Upper lobe of left lung (tissue), 6 donors: ENCODE data around the gene HOXC6. TPM values are rescaled to one million over a fixed set of nuclear protein-coding genes. Genes with fewer than 3 reads are reported as not detected.

Experiments
- ATAC-seq, 2 donors: fragments of 200-7000 bp; cut with Tn5 transposase; one replicate each; pipeline ENCODE4 v1.9.1; 2022; ENCODE audit warnings: mild to moderate bottlenecking in 2 of 2, moderate library complexity in 2 of 2; ENCODE audit not compliant: low FRiP score in 2 of 2
- DNase-seq, 2 donors: peaks; one replicate each; pipeline ENCODE4 v3.0.0-alpha.2; 2019 to 2020
- H3K27ac ChIP-seq, 4 donors: fragments of 200-600 bp; sonication (generic); one replicate each; pipeline ENCODE4 v1.5.1; 2016 to 2019
- H3K27me3 ChIP-seq, 4 donors: fragments of 200-600 bp; sonication (generic); one replicate each; pipeline ENCODE4 v1.5.1; 2017 to 2019
- H3K36me3 ChIP-seq, 4 donors: fragments of 200-600 bp; sonication (generic); one replicate each; pipeline ENCODE4 v1.5.1; 2016 to 2019
- H3K4me1 ChIP-seq, 4 donors: fragments of 200-600 bp; sonication (generic); one replicate each; pipeline ENCODE4 v1.5.1; 2018 to 2019
- H3K4me3 ChIP-seq, 4 donors: fragments of 200-600 bp; sonication (generic); one replicate each; pipeline ENCODE4 v1.5.1; 2017 to 2019; ENCODE audit warnings: mild to moderate bottlenecking in 2 of 4, moderate library complexity in 1 of 4
- H3K9me3 ChIP-seq, 4 donors: fragments of 200-600 bp; sonication (generic); one replicate each; pipeline ENCODE4 v1.5.1; 2018 to 2019
- EP300 ChIP-seq, 4 donors: sonication (generic); formaldehyde crosslinking; IDR thresholded peaks; one replicate each; pipeline ENCODE4 v1.5.1; 2017; ENCODE audit warnings: antibody characterized with exemption in 4 of 4, control low read depth in 2 of 4
- POLR2A ChIP-seq, 4 donors: fragments of 450-650 bp; IDR thresholded peaks; one replicate each; pipeline ENCODE4 v1.5.1; 2016 to 2017; ENCODE audit warnings: antibody characterized with exemption in 4 of 4, mild to moderate bottlenecking in 2 of 4
- POLR2AphosphoS5 ChIP-seq, 2 donors: sonication (generic); formaldehyde crosslinking; IDR thresholded peaks; one replicate each; pipeline ENCODE4 v1.5.1; 2017; ENCODE audit warnings: antibody characterized with exemption in 2 of 2
- WGBS, 2 donors: methylation state at CpG; one replicate each; pipeline ENCODE4 v1.1.5; 2017 to 2018; 5-methylcytosine and 5-hydroxymethylcytosine counted together
- total RNA-seq, 6 donors: library from RNA; depleted of rRNA in 4 of 6; stranded (reverse); fragments of >200 nt in 4 of 6; gene quantifications; one replicate each; pipeline versions ENCODE4 v1.1.0 to v1.2.1, GENCODE V29; 2016 to 2021
- TF ChIP-seq, protein P1 (sequence below), 6 experiments: fragments of 450-650 bp in 4 of 6; fragments of 200-600 bp in 2 of 6; sonication (generic) in 2 of 6; IDR thresholded peaks; one replicate each; pipeline ENCODE4 v1.5.1; 2016 to 2019; ENCODE audit warnings: antibody characterized with exemption in 6 of 6
- donor health status: DM: no; HTN: no; CAD: no; lungs with moderate emphysema.
- donor health status: DM: no; HTN: yes; CAD: no; lungs with severe emphysema.

Gene HOXC6
- total RNA-seq, 6 donors from 2014 or later: 0.40 to 0.92 TPM; not detected in 4

DNA sequence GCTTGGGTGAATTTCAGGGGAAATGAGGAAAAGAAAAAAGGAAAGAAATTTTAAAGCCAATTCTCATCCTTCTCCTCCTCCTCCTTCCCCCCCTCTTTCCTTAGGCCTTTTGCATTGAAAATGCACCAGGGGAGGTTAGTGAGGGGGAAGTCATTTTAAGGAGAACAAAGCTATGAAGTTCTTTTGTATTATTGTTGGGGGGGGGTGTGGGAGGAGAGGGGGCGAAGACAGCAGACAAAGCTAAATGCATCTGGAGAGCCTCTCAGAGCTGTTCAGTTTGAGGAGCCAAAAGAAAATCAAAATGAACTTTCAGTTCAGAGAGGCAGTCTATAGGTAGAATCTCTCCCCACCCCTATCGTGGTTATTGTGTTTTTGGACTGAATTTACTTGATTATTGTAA, 27.3 kb downstream of the HOXC6 start:
- ATAC-seq (no peak), DNase-seq (no peak)
- peaks cover 1 to 40% (median 23%) of the 10 kb centered on the region in 4 donors for H3K27me3 ChIP-seq
- H3K4me1 ChIP-seq: peaks cover 0 to 16% (median 5%) of the 10 kb centered on the region in 4 donors
- H3K4me3 ChIP-seq: no peak overlapping the region
- TF ChIP-seq EP300 (IDR thresholded peaks at IDR 0.05) (no peak), POLR2AphosphoS5 (IDR thresholded peaks at IDR 0.05) (no peak), POLR2A (IDR thresholded peaks at IDR 0.05) (no peak)
- TF ChIP-seq, protein P1, sequence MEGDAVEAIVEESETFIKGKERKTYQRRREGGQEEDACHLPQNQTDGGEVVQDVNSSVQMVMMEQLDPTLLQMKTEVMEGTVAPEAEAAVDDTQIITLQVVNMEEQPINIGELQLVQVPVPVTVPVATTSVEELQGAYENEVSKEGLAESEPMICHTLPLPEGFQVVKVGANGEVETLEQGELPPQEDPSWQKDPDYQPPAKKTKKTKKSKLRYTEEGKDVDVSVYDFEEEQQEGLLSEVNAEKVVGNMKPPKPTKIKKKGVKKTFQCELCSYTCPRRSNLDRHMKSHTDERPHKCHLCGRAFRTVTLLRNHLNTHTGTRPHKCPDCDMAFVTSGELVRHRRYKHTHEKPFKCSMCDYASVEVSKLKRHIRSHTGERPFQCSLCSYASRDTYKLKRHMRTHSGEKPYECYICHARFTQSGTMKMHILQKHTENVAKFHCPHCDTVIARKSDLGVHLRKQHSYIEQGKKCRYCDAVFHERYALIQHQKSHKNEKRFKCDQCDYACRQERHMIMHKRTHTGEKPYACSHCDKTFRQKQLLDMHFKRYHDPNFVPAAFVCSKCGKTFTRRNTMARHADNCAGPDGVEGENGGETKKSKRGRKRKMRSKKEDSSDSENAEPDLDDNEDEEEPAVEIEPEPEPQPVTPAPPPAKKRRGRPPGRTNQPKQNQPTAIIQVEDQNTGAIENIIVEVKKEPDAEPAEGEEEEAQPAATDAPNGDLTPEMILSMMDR (IDR thresholded peaks at IDR 0.05): no peak
- H3K27ac ChIP-seq: no peak overlapping the region
- 65 to 75% methylated on average over 2 of the region's 2 CpGs for WGBS, 2 donors
- H3K36me3 ChIP-seq: no peaks in the 10 kb centered on the region
- H3K9me3 ChIP-seq: no peaks in the 10 kb centered on the region

DNA sequence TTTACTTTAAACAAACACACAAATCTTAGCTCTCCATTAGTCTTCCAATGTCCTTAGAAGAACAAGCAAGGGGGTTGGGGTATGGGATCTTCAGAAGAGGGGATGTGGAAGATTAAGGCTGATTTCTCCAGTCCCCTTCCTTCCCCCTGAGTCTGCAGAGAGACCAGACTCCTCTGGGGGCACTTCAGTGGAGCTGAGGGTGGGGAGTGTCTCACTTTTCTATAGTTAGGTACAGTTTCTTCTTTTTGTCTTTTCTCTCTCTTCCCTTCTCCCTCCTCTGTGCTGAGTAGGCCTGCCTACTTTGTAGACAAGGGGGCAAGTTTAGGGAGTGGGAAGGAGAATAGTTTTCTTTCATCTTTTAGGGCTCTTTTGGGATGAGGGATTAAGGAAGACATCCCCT, 27.9 kb downstream of the HOXC6 start:
- H3K4me1 ChIP-seq: peaks cover 0 to 16% (median 5%) of the 10 kb centered on the region in 4 donors

DNA sequence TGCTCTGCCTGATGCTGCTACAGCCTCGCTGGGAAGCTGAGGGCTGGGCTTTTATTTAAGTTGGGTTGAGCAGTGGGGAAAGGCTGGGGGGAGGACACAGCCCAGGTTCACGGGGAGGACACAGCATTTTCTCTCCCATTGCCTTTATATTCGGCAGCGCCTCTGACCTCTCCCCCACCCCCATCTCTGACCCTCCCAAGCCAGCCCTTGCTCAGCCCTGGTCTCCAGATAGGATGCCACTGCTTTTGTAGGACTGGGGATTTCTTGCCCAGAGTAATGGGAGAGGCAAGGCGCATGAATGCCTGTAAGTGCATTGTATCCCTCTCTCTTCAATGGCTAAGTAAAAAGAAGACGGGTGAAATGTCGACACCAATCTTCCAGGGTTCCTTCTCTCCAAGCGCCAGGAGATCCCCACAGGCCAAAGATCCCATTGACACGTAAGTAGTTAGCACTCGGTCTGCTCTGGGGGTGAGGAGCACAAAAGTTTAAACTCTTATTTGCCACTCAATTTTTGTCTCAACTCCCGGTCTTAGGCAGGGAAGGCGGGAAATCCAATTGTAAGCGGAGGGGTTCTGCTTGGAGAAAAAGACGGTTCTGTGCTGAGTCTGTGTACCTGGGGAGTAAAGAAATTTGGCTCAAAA, 30.0 kb downstream of the HOXC6 start:
- DNase-seq: no peak
- peaks cover 0 to 10% (median 3%) of the 10 kb centered on the region in 4 donors for H3K4me1 ChIP-seq
- 48 to 53% methylated on average over 14 of the region's 14 CpGs for WGBS, 2 donors
- H3K36me3 ChIP-seq: no peaks in the 10 kb centered on the region
- H3K27ac ChIP-seq: no peak overlapping the region
- no peaks in the 10 kb centered on the region for H3K9me3 ChIP-seq
- H3K27me3 ChIP-seq: peaks cover 1 to 17% (median 10%) of the 10 kb centered on the region in 4 donors
- ATAC-seq: no peak
- TF ChIP-seq, protein P1 (IDR thresholded peaks at IDR 0.05): no peak
- no peak for TF ChIP-seq POLR2AphosphoS5 (IDR thresholded peaks at IDR 0.05)
- TF ChIP-seq POLR2A (IDR thresholded peaks at IDR 0.05): no peak
- no peak for TF ChIP-seq EP300 (IDR thresholded peaks at IDR 0.05)
- H3K4me3 ChIP-seq: no peak overlapping the region

More for the DNA sequence above, 27.9 kb downstream of the HOXC6 start:
- no peaks in the 10 kb centered on the region for H3K36me3 ChIP-seq
- DNase-seq (no peak), ATAC-seq (no peak)
- TF ChIP-seq POLR2A (IDR thresholded peaks at IDR 0.05) (no peak), POLR2AphosphoS5 (IDR thresholded peaks at IDR 0.05) (no peak), EP300 (IDR thresholded peaks at IDR 0.05) (no peak)
- TF ChIP-seq, protein P1 (IDR thresholded peaks at IDR 0.05): no peak
- H3K9me3 ChIP-seq: no peaks in the 10 kb centered on the region
- H3K4me3 ChIP-seq: no peak overlapping the region
- no peak overlapping the region for H3K27ac ChIP-seq
- H3K27me3 ChIP-seq: peaks cover 1 to 38% (median 23%) of the 10 kb centered on the region in 4 donors

DNA sequence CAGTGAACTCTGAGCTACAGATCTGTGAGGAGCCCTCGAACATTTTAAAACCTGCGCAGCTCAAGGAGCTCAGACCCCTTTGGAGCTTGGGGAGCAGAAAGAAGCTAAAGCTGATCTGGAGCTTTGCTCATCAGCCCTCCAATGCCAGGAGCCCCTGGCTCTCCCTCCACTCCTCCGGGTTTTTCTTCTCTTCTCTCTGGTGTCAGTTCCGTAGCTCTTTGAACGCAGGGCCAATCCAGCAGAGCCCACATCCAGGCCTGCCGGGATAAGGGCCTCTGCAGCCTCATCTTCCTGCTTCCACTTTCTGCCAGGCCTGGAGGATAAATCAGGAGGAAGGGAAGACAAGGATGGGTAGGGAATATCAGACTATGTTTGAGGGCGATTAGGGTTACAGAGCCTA, 31.4 kb downstream of the HOXC6 start:
- ATAC-seq (no peak), DNase-seq (no peak)
- TF ChIP-seq, protein P1 (IDR thresholded peaks at IDR 0.05): no peak
- no peak for TF ChIP-seq POLR2A (IDR thresholded peaks at IDR 0.05)
- TF ChIP-seq POLR2AphosphoS5 (IDR thresholded peaks at IDR 0.05): no peak
- no peak for TF ChIP-seq EP300 (IDR thresholded peaks at IDR 0.05)
- Histone ChIP-seq H3K36me3 (no peaks in the 10 kb centered on the region), H3K4me3 (no peak overlapping the region), H3K27me3 (peaks cover 1 to 9% (median 6%) of the 10 kb centered on the region in 4 donors), H3K4me1 (peaks cover 0 to 3% (median 0%) of the 10 kb centered on the region in 4 donors), H3K9me3 (no peaks in the 10 kb centered on the region), H3K27ac (no peak overlapping the region)
- WGBS, 2 donors: 35 to 40% methylated on average over 7 of the region's 7 CpGs
